GM19025 (cell line): ENCODE results near the gene IFNK.
A peak's percentile ranks its signal among the peaks of the same experiment; 100 is the strongest.

ENCODE experiments used
- ATAC-seq: cut with Tn5 transposase; IDR thresholded peaks from one replicate; pipeline ENCODE4 v1.9.1; 2021; ENCODE audit warnings: mild to moderate bottlenecking, low read depth, moderate library complexity; ENCODE audit not compliant: unreplicated experiment

Gene IFNK

DNA sequence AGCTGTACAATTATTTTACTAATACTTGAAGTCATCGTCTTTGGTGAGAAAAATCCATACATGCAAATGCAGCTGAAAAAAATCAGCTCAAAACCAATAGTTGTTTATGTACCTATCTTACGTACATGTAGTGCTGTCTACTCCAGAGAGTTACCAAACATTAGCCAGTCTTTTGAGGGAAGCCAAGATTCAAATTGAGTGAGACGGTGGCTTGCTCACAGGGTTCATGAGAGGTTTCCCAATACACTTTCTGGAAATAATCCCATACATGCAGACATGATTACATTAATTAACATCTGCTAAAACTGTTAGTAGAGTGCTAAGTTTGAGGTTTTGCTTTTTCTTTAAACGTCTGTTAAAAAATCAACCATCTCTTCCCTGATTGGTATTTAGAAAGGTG, 46.9 kb downstream of the IFNK start:
- ATAC-seq, result no peak

- no peak for ATAC-seq
Measured at GRCh38 chr9:27572061-27572460, 48.0 kb downstream of the IFNK start.

DNA sequence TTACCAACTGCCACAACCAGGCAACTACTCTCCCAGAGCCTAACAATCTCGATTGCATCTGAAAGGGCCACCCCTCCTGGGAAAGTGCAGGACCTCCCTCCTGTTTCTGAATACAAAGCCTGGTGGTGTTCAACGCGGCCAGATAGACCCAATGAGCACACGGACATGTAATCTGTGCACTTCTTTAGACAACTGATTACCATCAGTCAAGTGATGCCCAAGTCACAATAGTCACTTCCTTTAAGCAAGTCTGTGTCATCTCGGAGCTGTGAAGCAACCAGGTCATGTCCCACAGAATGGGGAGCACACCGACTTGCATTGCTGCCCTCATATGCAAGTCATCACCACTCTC, 48.5 kb downstream of the IFNK start:
- ATAC-seq, result peak; percentile 21

GRCh38 chr9:27572918-27573633, 49.0 kb downstream of the IFNK start, which contains the start of gene C9orf72:
Gene C9orf72, minus strand, starts transcription at chr9:27573481. Its CDS starts 6,361 bp downstream, at chr9:27567120.
- ATAC-seq, result peak; percentile 66

DNA sequence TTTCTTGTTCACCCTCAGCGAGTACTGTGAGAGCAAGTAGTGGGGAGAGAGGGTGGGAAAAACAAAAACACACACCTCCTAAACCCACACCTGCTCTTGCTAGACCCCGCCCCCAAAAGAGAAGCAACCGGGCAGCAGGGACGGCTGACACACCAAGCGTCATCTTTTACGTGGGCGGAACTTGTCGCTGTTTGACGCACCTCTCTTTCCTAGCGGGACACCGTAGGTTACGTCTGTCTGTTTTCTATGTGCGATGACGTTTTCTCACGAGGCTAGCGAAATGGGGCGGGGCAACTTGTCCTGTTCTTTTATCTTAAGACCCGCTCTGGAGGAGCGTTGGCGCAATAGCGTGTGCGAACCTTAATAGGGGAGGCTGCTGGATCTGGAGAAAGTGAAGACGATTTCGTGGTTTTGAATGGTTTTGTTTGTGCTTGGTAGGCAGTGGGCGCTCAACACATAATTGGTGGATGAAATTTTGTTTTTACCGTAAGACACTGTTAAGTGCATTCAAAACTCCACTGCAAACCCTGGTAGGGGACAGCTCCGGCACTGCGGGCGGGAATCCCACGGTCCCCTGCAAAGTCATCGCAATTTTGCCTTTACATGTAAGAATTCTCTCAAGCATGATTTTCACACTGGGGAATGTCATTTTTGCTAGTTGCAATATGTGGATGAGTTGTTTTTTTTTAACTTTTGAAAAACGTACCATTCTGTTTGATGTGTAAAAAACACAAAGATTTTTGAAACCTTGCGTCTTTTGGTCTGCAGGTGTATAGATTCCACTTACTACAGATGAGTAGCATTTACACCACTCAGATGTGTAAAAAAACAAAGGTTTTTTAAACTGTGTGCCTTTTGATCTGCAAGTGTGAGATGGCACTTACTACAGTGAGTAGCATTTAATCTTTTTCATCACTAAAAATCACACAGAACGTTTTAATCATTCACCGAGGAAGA, 49.8 kb downstream of the IFNK start:
- peak; percentile 83 for ATAC-seq
